ENCODE results near the gene IGSF3.

IGSF3 gene

DNA sequence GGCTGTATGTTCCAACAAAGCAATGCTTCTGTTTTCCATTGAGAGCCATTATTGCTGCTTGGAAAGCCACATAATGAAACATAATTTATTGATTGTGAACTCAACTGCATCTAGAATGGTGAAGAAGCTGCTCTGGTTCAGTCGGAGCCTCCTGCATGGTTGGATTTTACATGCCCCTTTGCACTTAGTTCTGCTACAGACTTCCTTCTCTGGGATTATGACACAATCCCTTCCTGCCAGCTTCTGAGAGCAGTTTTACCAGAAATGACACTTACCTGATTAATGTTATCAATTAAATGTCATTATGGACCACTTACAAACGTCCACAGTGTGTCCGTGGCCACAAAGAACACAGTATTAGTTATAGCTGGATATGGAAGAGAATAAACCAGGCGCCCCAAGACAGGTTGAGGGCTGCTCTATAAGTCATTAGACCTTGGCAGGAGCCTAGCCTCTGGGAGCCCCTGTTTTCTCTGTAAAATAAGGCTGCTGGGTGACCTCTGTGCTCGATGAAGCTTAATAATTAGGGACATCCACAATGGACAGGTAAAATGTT lies 89.7 kb downstream of the IGSF3 start:
- H3K27me3 ChIP-seq (ENCODE audit: insufficient read depth, low read length), result no peaks in the 10 kb centered on the region

DNA sequence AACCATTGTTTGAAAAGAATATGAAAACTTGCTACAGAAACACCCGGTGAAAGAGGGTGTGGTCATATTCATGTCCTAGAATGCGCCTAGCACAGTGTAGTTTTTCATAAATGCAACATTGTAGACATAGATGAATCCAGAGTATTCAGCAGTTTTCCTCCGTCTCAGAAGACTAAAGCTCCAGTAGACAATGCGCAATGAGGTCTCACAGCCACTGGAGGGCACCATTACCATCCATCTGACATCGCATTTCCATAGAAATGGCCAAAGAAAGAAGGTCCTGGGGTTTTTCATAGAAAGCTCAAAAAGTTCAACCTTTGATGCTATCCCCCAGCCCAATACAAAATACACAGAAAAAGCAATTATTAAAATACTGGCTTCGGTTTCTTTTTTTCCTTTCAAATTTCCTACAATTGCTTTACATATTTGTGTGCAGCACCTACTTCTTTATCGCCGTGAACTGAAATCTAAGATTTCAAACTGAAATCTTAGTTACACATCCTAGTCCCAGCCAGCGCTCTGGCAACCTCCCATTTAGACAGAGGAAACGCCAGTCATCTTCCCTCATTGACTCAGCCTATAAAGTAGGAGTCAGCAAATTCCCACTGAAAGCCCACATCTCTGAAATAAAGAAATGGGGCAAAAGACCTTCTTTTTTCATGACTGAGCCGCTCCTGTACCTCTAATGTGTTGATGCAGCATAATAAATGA lies 92.8 kb downstream of the IGSF3 start:
- H3K27me3 ChIP-seq (ENCODE audit: insufficient read depth, low read length), result no peaks in the 10 kb centered on the region
- no peaks in the 10 kb centered on the region for H3K9me3 ChIP-seq (ENCODE audit: low read length)
- H3K36me3 ChIP-seq (ENCODE audit: insufficient read depth, low read length), result no peaks in the 10 kb centered on the region
- H3K4me3 ChIP-seq (ENCODE audit: low read length), result no peak overlapping the region
- H3K4me1 ChIP-seq (ENCODE audit: insufficient read depth, low read length), result peaks cover 24% of the 10 kb centered on the region
- H2AFZ ChIP-seq (ENCODE audit: low read depth, low read length), result no peak overlapping the region

More for the DNA sequence above, 89.7 kb downstream of the IGSF3 start:
- no peak overlapping the region for H3K4me3 ChIP-seq (ENCODE audit: low read length)
- no peaks in the 10 kb centered on the region for H3K36me3 ChIP-seq (ENCODE audit: insufficient read depth, low read length)
- H3K4me1 ChIP-seq (ENCODE audit: insufficient read depth, low read length), result peaks cover 20% of the 10 kb centered on the region
- H2AFZ ChIP-seq (ENCODE audit: low read depth, low read length), result no peak overlapping the region
- H3K9me3 ChIP-seq (ENCODE audit: low read length), result no peaks in the 10 kb centered on the region

DNA sequence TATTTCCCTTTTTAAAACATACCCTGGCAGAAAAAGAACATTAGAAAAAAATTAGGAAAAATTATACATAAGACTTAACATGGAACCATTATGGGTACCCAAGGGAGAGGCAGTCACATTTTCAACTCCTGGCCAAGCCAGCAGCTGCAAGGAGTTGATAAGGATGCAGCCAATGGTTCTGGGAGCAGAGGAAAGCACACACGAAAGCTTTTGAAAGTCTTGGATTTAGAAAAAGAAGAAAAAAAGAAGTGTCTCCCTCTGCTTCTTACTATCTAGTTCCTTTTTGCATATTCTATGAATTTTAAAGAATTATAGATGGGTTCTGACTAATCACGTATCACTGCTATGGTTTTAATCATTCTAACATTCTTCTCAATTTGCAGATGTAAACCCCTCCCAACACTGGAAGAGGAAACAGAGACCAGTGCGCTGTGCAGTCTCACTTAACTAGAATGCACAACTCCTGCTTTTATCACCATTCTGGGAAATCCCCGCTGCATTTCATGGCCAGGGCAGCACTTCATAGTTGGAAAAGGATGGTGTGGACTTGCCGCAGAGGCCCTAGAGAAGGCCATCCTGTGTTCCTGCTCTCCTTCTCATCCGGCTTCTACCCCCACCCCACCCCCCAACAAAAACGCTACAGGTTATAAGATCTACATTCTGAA lies 94.0 kb downstream of the IGSF3 start:
- Histone ChIP-seq H3K4me3 (ENCODE audit: low read length) (no peak overlapping the region), H3K4me1 (ENCODE audit: insufficient read depth, low read length) (peaks cover 24% of the 10 kb centered on the region), H3K36me3 (ENCODE audit: insufficient read depth, low read length) (no peaks in the 10 kb centered on the region), H3K27me3 (ENCODE audit: insufficient read depth, low read length) (no peaks in the 10 kb centered on the region), H3K9me3 (ENCODE audit: low read length) (no peaks in the 10 kb centered on the region), H2AFZ (ENCODE audit: low read depth, low read length) (no peak overlapping the region)

DNA sequence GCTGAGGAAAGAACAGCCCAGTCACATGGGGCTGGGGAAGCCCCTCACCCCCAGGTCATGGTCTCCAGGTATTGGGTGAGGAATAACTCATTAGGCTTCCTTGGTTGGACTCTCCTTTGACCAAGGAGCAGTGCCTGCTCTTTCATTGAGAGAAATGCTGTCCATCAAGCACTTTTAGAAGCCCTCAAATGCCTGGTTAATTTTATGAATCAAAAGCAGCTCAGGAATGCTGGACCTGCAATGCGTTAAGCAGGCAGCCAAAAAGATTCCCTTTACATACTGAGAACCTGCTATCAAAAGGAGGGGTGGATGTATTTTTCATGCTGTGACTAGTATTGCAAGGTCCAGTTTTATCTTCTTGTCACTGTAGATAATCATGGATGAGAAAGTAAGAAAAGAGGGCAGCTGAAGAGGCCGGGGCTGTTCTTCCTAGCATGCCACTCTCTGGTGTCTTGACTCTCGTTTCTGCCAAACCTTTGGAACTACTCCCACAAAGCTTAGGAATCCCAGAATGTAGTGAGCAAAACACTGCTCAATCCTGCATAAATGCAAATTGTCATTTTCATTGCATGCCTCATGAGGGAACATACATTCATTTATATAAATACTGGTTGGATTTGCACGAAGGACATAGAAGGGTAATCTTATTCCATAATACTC lies 94.6 kb downstream of the IGSF3 start:
- H3K36me3 ChIP-seq (ENCODE audit: insufficient read depth, low read length), result no peaks in the 10 kb centered on the region
- peaks cover 24% of the 10 kb centered on the region for H3K4me1 ChIP-seq (ENCODE audit: insufficient read depth, low read length)
- H3K27me3 ChIP-seq (ENCODE audit: insufficient read depth, low read length), result no peaks in the 10 kb centered on the region
- H2AFZ ChIP-seq (ENCODE audit: low read depth, low read length), result no peak overlapping the region
- H3K9me3 ChIP-seq (ENCODE audit: low read length), result no peaks in the 10 kb centered on the region
- H3K4me3 ChIP-seq (ENCODE audit: low read length), result no peak overlapping the region

DNA sequence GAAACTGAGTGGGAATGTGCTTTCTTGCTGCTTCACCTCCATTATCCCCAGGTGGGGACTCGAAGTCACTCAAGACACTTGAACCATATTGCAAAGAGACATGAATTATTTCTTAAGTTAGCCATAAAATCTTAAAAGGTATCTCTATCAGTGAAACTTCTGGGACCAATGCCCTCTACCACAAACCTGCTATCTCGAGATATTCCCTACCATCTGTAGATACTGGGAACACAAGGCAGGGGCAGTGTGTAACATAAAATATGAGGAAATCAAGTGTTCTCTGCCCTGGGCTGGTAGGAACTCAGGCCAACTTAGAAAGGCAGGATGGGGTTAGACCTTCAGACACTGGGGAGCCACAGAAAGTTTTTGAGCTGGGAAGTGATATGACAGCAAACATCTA lies 95.4 kb downstream of the IGSF3 start:
- Histone ChIP-seq H3K9me3 (ENCODE audit: low read length) (no peaks in the 10 kb centered on the region), H3K27me3 (ENCODE audit: insufficient read depth, low read length) (no peaks in the 10 kb centered on the region), H3K4me1 (ENCODE audit: insufficient read depth, low read length) (peaks cover 24% of the 10 kb centered on the region)

DNA sequence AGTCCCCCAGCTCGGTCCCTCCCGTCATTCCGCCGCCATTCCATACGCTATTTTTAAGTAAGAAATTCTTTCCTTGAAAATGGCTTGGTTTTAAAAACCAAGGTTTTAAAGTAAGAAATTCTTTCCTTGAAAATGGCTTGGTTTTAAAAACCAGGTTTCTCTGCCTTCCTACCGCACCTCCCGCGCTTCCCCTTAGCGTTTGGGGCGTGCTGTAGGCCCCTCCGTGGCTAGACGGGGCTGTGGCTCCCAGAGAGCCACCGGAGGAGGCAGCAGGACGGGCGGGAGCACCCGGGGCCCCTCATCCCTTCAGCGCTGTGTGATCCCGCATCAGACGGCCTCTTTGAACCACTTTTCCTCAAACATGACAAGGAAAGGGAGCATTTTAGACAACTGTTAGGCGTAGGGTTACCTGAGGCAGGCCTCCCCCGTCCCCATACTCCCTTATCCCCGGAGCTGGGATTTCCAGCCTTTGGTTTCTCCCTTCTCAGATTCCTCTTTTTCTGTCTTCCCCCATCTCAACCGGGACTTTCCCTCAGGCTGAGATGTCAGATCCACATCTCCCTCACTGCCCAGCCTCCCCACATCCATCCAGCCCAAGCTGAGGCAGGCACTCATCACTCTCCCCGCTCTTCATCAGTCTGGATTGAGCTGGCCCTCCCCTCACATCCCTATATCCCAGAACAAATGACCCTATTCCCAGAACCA lies 96.2 kb downstream of the IGSF3 start:
- H3K27me3 ChIP-seq (ENCODE audit: insufficient read depth, low read length), result no peaks in the 10 kb centered on the region
- H3K36me3 ChIP-seq (ENCODE audit: insufficient read depth, low read length), result no peaks in the 10 kb centered on the region
- H3K4me1 ChIP-seq (ENCODE audit: insufficient read depth, low read length), result peaks cover 24% of the 10 kb centered on the region
- no peaks in the 10 kb centered on the region for H3K9me3 ChIP-seq (ENCODE audit: low read length)
- peak overlapping the region; percentile 72 for H3K4me3 ChIP-seq (ENCODE audit: low read length)
- peak overlapping the region; percentile 99 for H2AFZ ChIP-seq (ENCODE audit: low read depth, low read length)

More for the DNA sequence above, 95.4 kb downstream of the IGSF3 start:
- H3K36me3 ChIP-seq (ENCODE audit: insufficient read depth, low read length), result no peaks in the 10 kb centered on the region
- no peak overlapping the region for H3K4me3 ChIP-seq (ENCODE audit: low read length)
- no peak overlapping the region for H2AFZ ChIP-seq (ENCODE audit: low read depth, low read length)

DNA sequence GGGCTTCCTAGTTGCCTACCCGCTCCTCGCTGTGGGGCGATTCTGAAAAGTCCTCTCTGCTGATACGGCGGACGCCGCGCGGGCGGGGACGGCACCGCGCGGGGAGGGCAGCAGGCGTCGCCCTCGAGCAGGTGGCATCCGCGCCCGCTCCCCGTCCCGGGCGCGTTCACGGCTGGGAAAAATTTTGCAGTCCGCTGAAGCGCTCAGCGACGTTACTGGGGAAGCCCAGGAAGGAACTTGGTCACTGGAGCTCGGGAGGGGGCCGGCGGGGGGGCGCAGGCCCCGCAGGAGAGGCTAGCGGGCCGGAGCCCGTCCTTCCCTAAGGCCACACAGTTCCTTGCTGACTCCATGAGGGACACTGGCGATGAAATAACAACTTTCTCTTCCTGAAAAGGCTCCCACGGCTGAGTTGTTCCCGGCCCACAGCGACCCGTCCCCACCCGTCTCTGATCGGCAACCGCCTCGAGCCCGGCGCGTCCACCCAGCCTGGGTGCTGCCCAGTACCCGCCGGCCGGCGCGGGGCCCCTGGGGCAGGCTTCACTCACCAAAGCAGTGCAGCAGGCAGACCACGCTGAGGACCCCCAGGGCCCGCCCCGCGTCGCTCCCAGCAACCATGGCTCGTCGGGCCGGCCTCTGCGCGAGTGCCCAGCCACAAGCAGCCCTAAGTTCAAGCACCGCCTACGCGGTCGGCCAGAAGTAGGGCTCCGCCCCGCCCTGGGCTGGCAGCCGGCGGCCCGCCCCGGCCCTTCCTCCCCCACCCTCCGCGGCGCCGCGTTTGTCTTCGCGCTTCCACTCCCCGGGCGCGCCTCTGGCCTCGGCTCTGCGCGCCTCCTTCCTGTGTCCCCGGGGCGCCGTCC lies 96.9 kb downstream of the IGSF3 start, which contains the start of gene CD58:
Gene CD58, minus strand, starts transcription at position 669 of the 857 bp plus-strand sequence. Its CDS starts 54 bp downstream, at position 615.
- Histone ChIP-seq H2AFZ (ENCODE audit: low read depth, low read length) (peak within 1 kb of the TSS; percentile 99), H3K9me3 (ENCODE audit: low read length) (no peaks in the 10 kb centered on the region), H3K36me3 (ENCODE audit: insufficient read depth, low read length) (no peaks in the 10 kb centered on the region), H3K4me3 (ENCODE audit: low read length) (peak within 1 kb of the TSS; percentile 72), H3K4me1 (ENCODE audit: insufficient read depth, low read length) (peaks cover 21% of the 10 kb centered on the region), H3K27me3 (ENCODE audit: insufficient read depth, low read length) (no peaks in the 10 kb centered on the region)

DNA sequence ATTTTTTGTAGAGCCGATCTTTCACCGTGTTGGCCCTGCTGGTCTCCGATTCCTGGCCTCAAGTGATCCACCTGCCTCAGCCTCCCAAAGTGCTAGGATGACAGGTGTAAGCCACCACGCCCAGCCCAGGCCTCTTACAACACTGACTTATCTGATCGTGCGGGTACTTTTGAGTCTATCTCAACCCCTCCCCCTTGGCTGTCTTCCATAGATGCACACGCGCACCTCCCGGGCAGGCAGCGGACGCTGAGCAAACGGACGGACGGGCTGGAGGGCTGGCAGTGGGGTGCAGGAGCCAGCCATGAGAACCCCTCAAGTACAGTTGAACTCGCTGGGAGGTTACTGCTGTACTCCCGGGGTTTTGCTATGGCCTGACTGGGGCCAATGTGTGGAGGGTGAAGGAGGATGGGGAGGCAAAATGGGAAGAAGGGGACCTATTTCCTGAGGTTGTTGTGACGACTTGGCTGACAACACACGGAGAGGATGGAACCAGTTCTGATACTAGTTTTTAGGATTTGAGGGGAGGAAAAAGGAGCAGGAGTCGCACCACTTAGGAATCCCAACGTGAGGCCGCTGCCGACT lies 97.7 kb downstream of the IGSF3 start:
- H3K9me3 ChIP-seq (ENCODE audit: low read length), result peaks cover under 1% of the 10 kb centered on the region
- peak overlapping the region; percentile 72 for H3K4me3 ChIP-seq (ENCODE audit: low read length)
- H3K4me1 ChIP-seq (ENCODE audit: insufficient read depth, low read length), result peaks cover 14% of the 10 kb centered on the region
- no peaks in the 10 kb centered on the region for H3K36me3 ChIP-seq (ENCODE audit: insufficient read depth, low read length)
- no peaks in the 10 kb centered on the region for H3K27me3 ChIP-seq (ENCODE audit: insufficient read depth, low read length)
- H2AFZ ChIP-seq (ENCODE audit: low read depth, low read length), result peak overlapping the region; percentile 99

DNA sequence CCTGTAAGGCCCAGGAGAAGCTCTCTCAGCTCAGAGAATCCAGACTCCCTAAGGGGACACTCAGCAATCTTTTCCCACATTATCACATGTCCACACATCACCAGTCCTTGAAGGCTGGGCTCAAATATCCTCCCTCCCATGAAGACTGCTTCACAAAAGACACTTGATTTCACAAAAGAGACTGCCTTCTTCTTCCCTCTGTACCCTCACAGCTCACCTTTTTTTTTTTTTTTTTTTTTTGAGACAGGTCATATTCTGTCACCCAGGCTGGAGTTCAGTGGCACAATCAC lies 98.2 kb downstream of the IGSF3 start:
- Histone ChIP-seq H3K4me1 (ENCODE audit: insufficient read depth, low read length) (peaks cover 12% of the 10 kb centered on the region), H3K36me3 (ENCODE audit: insufficient read depth, low read length) (no peaks in the 10 kb centered on the region), H2AFZ (ENCODE audit: low read depth, low read length) (no peak overlapping the region), H3K27me3 (ENCODE audit: insufficient read depth, low read length) (no peaks in the 10 kb centered on the region), H3K4me3 (ENCODE audit: low read length) (no peak overlapping the region), H3K9me3 (ENCODE audit: low read length) (peaks cover 2% of the 10 kb centered on the region)

DNA sequence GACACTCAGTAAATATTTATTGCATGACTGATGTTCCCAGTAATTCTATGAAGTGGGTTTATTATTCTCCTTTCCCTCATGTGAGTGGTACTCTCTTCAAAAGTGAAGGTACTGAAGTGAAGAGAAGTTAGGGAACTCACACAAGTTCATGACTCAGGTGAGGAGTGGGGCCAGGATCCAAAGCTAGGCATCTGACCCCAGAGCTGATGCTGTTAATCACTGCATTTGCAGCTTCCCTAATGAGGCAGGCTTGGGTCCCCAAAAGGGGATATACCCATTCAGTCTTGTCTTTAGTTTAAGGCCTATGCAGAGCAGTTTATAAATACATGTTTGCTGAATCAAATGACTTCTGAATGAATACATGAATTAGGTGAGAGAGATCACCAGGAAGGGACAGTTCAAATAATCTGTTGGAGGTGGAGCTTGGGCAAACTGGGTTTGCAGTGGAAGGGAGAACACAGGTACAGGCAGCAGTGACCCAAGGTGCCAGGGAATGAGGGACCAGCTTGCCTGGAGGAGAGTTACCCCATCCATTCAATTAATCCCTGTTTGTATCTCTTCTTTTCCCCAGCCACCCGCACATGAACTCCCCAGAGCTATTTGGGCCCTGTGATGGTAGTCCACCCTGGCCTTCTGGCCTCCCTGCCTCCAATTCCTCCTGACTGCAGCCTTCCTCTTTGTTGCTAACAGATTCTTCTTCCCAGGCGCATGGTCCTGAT lies 98.7 kb downstream of the IGSF3 start:
- no peak overlapping the region for H3K4me3 ChIP-seq (ENCODE audit: low read length)
- no peak overlapping the region for H2AFZ ChIP-seq (ENCODE audit: low read depth, low read length)
- no peaks in the 10 kb centered on the region for H3K27me3 ChIP-seq (ENCODE audit: insufficient read depth, low read length)
- H3K4me1 ChIP-seq (ENCODE audit: insufficient read depth, low read length), result peaks cover 12% of the 10 kb centered on the region
- peaks cover 2% of the 10 kb centered on the region for H3K9me3 ChIP-seq (ENCODE audit: low read length)
- H3K36me3 ChIP-seq (ENCODE audit: insufficient read depth, low read length), result no peaks in the 10 kb centered on the region

DNA sequence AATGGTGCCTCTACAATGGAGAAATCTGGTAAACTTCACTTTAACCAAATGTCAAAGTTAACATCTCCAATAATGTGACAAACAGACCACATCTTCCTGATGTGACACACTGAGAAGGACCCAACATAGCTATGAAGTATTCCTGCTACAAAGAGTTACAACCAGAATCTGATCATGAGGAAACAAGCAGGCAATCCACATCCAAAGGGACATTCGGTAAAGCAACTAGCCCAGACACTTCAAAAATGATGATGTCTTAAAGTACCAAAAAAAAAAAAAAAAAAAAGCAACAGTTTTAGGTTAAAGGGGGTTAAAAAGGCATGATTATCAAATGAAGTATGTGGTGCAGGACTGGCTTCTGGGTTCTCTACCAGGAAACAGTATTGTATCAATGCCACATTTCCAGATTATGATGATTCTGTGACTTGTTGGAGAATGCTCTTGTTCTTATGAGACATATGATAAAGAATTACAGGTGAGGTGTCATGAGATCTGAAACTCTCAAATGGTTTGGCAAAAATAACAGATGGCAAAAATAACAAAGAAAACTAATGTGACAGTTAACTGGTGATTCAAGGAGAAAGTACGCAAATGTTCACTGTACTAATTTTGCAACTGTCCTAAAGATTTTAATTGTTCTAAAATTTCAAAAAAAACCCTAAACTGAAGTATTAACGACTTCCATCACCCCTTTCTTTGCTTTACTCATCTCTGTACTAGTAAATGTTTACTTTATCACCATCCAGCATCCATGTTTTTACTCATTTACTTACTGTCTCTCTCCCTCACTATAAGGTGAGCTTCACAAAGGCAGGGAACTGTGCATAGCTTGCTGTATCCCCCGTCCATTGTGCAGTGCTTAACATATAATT lies 99.5 kb downstream of the IGSF3 start:
- Histone ChIP-seq H2AFZ (ENCODE audit: low read depth, low read length) (no peak overlapping the region), H3K4me3 (ENCODE audit: low read length) (no peak overlapping the region), H3K27me3 (ENCODE audit: insufficient read depth, low read length) (no peaks in the 10 kb centered on the region), H3K4me1 (ENCODE audit: insufficient read depth, low read length) (peaks cover 10% of the 10 kb centered on the region), H3K9me3 (ENCODE audit: low read length) (peaks cover 4% of the 10 kb centered on the region), H3K36me3 (ENCODE audit: insufficient read depth, low read length) (no peaks in the 10 kb centered on the region)

Data from neuron (in vitro differentiated cells).